Measurements from ENCODE around the gene NOMO2. TPM values are rescaled to one million over a fixed set of nuclear protein-coding genes. Genes with fewer than 3 reads are reported as not detected.
"Not testable (repeated sequence)": the region's sequence is repeated elsewhere in the genome, so short reads cannot be mapped to it uniquely, and the experiment has no call there.

Gene NOMO2
- total RNA-seq, 1 donor from 2014 or later = 72.9 TPM

DNA sequence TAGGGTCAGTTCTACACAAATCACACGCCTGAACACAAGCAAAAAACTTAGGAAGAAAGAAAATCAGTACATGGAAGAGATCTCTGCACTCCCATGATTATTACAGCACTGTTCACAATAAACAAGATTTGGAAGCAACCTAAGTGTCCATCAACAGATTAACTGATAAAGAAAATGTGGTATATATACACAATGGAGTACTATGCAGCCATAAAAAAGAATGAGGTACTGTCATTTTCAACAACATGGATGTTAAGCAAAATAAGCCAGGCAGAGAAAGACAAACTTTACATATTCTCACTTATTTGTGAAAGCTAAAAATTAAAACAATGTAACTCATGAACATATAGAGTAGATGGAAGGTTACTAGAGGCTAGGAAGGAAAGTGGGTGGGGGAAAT, 16.0 kb upstream of the NOMO2 start:
- DNase-seq (ENCODE audit: low spot score) = not testable (repeated sequence)

DNA sequence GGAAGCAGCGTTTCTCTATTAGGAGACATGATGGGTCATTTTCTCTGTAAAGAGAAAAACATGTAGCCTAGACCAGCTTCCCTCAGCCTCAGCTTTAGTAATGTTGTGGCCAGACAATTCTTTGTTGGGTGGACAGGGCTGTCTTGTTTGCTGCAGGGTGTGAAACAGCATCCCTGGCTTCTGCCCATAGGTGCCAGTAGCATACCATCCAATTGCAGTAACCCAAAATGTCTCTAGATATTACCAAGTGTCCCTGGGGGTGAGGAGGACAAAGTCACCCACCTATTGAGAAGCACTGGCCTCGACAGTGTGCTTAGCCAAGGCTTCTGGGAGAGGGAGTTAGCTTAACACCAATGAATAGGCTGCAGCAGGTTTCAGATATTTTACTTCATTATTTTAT, 14.0 kb upstream of the NOMO2 start:
- DNase-seq (ENCODE audit: low spot score) = not testable (repeated sequence)

DNA sequence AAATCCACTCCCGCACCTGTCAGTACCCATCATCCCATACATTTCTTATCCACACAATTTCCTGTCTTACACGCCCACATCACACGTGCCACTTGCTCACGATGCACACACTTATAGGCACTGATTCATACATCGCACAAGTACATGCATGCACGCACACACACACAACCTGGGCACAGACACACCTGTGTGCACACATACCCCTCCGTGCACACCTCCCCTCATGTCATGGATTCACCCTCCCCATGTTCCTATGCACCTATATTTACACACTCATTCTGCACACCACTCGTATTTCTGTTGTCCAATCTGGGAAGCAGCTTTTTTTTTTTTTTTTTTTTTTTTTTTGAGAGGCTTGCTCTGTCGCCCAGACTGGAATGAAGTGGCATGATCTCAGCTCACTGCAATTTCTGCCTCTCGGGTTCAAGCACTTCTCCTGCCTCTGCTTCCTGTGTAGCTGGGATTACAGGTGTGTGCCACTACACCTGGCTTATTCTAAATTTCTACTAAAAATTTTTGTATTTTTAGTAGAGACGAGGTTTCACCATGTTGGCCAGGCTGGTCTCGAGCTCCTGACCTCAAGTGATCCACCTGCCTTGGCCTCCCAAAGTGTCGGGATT, 13.5 kb upstream of the NOMO2 start:
- DNase-seq (ENCODE audit: low spot score) = not testable (repeated sequence)

DNA sequence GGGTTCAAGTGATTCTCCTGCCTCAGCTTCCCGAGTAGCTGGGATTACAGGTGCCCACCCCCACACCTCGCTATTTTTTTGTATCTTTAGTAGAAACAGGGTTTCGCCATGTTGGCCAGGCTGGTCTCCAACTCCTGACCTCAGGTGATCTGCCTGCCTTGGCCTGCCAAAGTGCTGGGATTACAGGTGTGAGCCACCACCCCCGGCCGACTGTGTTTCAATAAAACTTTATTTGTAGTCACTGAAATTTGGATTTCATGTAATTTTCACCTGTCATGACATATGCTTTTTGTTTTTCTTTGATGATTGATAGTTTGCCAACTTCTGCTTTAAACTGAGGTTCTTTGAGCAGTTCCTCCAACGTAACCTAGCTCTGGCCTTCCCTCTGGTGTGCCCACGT, 12.0 kb upstream of the NOMO2 start:
- not testable (repeated sequence) for DNase-seq (ENCODE audit: low spot score)

DNA sequence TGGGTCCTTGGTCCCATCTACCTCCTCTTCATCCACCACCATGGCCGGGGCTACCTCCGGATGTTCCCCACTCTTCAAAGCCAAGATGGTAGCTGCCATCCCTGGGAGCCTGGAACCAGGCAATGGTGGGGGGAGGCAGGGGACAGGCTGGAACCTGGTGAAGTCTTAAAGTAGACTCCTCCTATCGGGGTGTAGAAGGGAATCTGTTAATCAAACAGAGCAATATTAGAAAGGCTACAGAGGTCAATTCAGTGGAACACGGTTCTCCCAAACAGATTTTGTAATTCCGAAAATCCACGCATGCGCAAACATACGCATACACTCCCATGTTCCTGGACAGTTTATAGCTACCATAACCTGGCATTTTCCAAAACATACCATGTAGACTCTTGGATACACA, 11.1 kb upstream of the NOMO2 start:
- DNase-seq (ENCODE audit: low spot score) = not testable (repeated sequence)

DNA sequence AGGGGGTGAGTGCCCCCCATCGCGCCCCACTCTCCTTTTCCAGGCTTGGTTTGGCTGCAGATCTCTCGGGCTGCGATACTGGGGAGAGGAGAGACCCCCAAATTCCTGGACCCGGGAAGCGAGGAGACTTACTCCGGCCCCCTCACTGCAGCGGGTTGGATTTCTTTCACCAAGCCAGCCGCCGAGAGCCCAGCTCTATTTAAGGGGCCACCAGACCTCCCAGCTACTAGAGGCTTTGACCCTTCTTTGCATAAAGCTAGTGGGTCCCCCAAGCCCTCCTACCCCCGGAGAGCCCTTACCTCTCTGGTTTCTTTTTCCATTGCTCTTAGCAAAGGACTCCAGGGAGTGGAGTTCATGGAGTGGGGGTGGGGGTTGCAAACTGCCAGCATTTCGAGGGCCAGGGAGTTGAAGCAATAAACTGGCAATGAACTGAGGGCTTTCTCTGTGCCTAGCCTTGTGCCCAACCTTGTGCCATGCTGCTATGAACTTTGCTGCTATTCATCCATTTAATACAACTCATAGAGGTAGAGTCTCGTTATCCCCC, 9.5 kb upstream of the NOMO2 start:
- DNase-seq (ENCODE audit: low spot score) = not testable (repeated sequence)

DNA sequence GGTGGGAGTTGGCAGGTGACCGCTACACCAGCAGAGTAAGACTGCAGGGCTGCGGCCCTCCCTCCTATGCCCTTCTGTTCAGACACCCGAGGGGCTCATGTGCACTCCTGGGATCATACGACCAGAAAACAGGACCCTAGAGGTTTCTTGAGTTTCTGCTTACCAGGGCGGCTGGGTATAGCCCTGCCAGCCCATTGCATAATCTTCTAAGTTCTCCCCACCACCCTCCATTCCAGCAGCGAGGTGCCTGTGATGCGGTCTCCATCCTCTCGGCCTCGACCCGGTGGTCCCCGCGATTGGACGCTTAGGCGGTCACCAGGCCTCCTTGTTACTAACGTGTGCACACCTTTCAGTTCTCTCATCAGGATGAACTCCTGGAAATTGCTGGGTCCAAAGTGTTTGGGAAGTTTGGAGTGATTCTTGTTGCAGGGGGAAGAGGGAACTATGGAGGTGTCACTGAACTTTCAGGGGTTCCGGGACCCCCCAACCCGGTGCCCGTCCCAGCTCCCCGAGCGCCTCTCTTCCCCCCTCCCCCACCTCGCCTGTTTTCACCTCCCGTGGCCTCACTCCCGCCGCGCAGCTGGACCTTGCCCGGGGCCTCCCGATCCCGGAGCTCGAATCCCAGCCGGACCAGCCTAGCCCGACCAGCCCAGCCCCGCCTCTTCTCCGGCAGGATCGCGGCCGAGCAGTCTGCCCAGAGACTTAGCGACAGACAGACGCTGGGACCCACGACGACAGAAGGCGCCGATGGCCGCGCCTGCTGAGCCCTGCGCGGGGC, 8.8 kb upstream of the NOMO2 start:
- DNase-seq (ENCODE audit: low spot score) = not testable (repeated sequence)

DNA sequence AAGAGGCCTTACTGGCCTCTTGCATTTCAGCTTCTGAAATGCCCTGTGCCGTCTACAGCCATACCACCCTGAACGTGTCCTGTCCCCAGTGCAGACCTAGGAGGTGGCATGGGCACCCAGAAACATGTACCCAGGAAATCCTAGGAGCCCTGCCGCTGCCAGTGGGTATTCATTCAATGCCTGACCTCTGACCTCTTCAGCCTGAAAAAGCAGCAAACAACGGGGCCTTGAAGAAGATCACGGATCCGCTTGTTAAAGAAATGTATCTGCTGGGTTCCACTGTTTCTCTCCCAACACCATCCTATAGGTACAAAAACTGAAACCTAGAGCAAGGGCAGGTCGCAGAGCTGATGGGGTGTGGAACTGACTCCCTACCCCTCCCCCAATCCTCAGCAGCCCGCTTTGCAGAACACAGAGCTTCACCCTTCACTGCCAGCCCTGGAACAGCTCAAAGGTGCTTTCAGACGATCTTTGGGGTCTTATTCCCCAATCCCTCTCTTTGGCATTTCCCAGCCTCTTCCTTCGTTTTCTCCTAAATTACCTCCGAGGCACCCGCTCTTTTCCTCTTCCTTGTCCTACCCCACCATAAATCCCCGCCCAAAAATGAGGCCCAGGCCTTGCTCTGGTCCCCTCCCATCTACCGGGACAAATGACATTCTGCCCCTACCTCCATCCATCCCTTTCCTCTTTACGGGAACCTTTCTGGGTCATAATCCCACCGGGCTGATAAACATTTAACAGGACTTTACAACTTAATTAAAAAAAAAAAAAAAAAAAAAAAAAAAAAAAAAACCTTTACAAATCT, 1.3 kb downstream of the NOMO2 start:
- DNase-seq (ENCODE audit: low spot score) = not testable (repeated sequence)

DNA sequence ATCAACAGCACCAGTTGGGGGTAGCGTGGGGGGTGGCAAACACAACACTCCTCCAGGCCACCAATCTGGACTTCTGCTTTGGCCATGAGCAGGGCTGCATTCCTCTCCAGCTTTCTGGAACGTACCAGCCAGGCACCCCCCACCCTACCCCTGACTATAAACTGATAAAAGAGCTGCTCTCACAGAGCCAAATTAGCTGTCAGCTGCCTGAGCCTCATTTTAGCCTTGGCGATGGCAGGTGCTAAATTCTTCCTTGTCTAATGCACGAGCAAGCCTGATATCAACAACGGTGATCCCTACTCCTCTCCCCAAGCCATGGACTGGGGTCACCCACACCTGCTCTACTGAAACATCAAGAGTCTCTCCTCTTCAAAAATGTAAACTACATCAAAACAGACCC, 8.2 kb downstream of the NOMO2 start:
- not testable (repeated sequence) for DNase-seq (ENCODE audit: low spot score)

DNA sequence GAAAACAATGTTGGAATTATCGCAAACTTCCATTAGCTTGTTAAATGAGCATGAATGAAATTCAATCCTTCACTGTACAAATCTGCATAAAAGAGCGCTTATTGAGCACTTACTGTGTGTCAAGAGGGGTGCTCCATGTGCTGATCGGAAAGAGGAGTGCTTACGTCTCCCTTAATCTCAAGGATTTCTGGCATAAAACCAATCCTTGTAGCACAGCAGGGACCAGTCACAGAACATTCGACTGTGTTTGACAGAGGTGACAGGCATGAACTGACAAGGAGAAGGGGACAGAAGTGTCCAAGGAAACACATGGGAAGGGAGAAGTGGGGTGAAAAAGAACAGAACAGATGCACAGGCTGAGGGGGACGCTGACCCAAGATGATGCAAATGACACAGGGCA, 14.5 kb downstream of the NOMO2 start:
- DNase-seq (ENCODE audit: low spot score) = not testable (repeated sequence)

DNA sequence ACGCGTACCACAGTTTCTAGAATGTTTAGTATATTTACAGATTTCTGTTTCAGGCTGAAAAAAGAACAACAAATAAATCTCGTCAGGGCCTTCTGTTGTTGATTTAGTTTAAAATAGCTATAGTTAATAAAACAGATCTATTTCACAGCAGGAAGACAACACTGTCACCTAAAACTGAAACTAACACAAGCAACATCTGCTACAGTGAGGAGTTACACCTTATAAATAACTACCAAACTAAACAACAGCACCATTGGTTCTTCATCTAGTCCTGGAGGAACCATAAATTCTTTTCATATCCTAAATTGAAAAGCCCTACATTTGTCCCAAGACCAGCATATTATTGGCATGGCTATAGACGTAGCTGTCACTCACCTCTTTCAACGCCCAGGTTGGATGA, 15.0 kb downstream of the NOMO2 start:
- DNase-seq (ENCODE audit: low spot score) = not testable (repeated sequence)

DNA sequence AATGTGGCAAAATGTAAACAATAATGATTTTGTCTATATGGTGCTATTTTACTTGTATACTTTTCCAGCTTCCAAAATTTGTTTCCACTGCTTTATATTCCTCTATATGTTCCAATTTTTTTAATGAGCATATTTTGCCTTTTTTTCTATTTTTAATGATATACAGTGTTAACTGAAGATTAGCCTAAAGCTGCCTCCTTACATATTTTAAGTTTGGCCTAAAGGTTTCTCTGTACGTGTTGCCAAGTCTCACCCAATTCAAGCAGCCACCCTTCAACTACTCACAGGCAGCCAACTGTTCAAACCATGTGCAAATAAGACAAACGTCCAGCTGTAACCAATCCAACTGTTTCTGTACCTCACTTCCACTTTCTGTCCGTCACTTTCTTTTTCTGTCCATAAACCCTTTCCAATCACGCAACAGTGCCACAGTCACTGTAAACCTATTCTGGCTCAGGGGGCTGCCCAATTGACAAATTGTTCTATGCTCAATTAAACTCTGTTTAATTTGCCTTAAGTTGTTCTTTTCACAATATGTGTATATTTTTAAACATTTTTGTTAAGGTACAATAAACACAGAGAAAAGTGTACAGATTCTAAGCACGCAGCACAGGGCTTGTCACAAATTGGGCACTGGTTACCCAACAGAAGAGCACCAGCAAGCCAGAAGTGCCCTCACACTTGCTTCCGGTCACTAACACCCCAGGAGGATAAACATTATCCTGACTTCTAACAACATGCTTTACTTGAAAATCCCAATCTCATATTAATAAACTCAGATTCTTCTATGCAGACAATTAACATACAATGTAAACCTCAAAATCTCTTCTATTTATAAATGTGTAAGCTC, 17.4 kb downstream of the NOMO2 start:
- not testable (repeated sequence) for DNase-seq (ENCODE audit: low spot score)

DNA sequence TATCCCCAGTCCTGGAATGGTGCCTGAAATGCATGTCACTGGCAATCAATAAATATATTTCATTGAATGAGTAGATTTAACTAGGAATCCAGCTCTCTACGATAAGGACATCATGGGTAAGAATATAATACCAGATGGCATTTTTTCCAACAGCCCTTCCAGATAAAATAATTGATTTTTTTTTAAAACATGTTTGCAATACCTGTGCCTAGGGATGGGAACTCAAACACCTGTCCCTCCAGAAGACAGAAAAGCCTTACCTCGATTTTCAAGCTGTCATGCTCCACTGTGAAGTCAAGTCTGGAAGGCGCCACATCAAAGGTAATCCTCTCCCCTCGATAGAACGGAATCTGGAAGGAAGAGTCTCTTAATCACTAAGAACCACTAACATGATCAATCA, 20.0 kb downstream of the NOMO2 start:
- DNase-seq (ENCODE audit: low spot score) = not testable (repeated sequence)

DNA sequence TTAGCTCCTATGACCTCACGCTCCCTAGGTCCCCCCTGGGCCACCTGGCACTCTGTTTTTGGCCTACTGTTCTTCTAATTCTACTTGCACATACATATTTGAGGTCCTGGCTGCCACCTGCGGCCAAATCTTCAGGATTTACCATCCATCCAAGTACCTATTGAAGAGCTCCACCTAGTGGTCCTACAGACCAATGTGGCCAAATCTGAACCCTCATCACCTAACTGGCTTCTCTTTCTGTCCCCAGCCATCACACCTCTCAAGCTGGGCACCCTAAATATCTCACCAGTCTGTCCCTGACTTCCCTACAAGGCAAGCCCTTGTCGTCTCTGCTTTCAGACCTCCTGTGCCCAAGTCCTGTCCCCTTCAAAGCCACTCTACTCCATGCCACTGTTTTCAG, 24.9 kb downstream of the NOMO2 start:
- not testable (repeated sequence) for DNase-seq (ENCODE audit: low spot score)

DNA sequence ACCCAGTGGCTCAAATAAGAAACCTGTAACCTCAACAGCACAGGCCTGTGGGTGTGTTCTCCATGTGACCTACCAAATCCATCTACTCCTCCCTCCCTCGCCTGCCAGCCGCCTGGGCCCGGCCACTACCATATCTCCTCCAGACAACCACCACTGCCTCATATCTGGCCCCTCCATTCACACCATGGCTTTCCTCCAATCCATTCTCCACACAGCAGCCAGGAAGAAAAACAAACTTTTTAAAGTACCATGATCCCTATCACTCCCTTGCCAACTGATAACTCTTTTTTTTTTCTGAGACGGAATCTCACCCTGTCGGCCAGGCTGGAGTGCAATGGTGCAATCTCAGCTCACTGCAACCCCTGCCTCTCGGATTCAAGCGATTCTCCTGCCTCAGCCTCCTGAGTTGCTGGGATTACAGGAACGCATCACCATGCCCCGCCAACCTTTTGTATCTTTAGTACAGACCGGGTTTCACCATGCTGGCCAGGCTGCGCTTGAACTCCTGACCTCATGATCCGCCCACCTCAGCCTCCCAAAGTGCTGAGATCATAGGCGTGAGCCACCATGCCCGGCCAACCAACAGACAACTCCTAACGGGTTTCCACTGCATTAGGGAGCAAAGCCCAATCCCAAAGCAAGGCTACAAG, 26.3 kb downstream of the NOMO2 start:
- peak; percentile 7 for DNase-seq (ENCODE audit: low spot score)

DNA sequence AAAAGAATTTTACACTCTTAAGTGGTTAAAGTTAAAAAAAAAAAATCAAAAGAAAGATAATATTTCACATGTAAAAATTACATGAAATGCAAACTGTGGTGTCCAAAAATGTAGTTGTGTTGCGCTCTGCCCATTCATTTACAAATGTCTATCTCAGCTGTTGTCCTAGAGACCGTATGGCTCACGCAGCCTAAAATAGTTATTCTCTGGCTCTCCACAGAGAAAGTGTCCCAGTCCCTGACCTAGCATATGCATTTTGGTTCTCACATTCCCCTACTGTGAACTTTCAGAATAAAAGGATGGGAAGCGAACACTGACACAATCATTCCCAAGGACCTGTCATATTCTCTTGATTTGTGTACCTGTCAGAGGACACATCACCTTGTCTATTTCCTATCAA, 27.6 kb downstream of the NOMO2 start:
- not testable (repeated sequence) for DNase-seq (ENCODE audit: low spot score)

DNA sequence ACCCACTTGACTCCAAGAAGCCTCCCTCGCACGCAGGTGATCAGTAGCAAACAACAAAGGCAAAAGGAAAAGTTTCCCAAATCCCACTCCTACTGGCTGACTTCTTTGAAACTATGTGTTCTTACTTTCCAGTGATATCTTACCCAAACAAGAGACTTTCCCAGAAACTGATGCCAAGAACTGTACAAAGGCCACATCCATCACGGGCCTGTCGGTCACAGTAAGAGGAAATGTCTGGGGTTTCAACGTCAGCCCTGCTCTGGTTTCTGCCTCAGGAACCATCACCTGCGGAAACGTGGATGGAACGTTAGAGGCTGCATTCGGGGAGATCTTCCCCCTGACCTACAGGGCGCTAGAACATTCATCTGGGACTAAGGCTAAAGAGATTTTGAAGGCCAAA, 30.6 kb downstream of the NOMO2 start:
- not testable (repeated sequence) for DNase-seq (ENCODE audit: low spot score)

DNA sequence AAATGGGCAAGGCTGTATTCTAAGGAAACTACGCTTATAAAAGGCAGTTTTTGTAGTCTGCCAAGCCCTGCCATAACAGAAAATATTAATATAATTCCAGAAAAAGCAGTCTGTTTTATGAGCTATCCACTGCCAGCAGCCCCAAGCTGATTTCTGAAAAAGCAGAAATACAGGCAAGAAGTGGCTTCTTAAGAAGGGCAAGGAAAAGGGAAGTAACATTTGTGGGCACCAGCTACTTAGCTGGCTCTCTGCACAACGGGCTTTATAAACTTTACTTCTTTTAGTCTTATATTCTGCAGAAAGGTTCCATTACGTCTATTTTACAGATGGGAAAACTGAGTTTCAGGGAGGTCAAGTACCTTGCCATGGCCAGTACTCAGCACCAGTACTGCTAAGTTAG, 31.6 kb downstream of the NOMO2 start:
- DNase-seq (ENCODE audit: low spot score) = not testable (repeated sequence)

DNA sequence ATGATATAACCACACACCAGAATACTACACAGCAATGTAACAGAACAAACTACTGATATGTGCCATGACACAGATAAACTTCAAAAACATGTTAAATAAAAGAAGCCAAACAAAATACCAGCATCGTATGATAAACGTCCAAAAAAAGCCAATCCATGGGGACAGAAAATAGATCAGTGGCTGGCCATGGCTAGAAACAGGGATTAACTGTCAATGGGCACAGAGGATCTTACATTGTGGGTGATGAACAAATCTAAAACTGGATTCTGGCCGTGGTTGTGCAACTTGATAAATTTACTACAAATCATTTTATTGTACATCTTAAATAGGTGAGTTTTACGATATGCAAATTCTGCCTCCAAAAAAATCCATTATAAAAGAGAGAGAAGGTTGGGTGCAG, 35.4 kb downstream of the NOMO2 start:
- not testable (repeated sequence) for DNase-seq (ENCODE audit: low spot score)

DNA sequence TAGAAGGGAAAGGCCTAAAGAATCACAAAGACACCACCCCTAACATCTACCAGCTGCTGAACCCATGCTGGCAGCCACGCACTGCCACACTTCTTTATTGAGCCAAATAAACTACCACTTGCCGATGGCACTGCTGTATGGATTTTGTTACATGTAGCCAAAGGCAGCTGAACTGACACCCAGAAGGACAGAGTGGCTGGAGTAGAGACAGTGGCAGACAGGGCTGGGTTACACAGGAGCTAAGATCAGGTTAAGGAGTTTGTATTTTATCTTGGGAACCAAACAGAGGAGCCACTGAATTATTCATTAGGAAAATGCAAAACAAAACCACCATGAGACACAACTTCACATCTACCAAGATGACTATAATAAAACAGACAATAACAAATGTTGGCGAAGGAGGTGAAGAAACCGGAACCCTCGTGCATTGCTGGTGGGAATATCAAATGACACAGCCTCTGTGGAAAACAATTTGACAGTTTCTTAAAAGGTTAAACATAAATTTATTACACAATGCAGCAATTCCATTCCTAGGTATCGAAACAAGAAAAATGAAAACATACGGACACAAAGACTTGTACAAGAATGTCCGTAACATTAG, 35.9 kb downstream of the NOMO2 start:
- not testable (repeated sequence) for DNase-seq (ENCODE audit: low spot score)
